Gastrocnemius medialis (tissue), 4 donors: ENCODE measurements around the gene DALRD3. TPM values are rescaled to one million over a fixed set of nuclear protein-coding genes. Genes with fewer than 3 reads are reported as not detected.

ENCODE experiments used
- ATAC-seq, 2 donors: fragments of 150-250 bp; one replicate each; pipeline ENCODE4 v1.9.1; 2016
- DNase-seq, 2 donors: peaks; one replicate each; pipeline ENCODE4 v3.0.0-alpha.2; 2019
- H3K27ac ChIP-seq, 4 donors: fragments of 200-600 bp; sonication (generic); 1 replicate in 1 of 4; 2 replicates in 3 of 4; pipeline ENCODE4 v1.5.1; 2016 to 2018; ENCODE audit warnings: mild to moderate bottlenecking in 2 of 4, moderate library complexity in 1 of 4
- H3K27me3 ChIP-seq, 3 donors: fragments of 200-600 bp; sonication (generic) in 2 of 3; 1 replicate in 1 of 3; 2 replicates in 2 of 3; pipeline versions ENCODE4 v1.5.1 to v1.6.0; 2016 to 2019; ENCODE audit warnings: mild to moderate bottlenecking in 1 of 3, moderate library complexity in 1 of 3
- H3K36me3 ChIP-seq, 2 donors: fragments of 200-600 bp; sonication (generic) in 1 of 2; one replicate each; pipeline ENCODE4 v1.5.1; 2017 to 2018
- H3K4me1 ChIP-seq, 2 donors: fragments of 200-600 bp; sonication (generic) in 1 of 2; one replicate each; pipeline ENCODE4 v1.5.1; 2016 to 2017; ENCODE audit warnings: mild to moderate bottlenecking in 2 of 2
- H3K4me3 ChIP-seq, 4 donors: fragments of 200-600 bp; sonication (generic) in 3 of 4; 1 replicate in 1 of 4; 2 replicates in 3 of 4; pipeline ENCODE4 v1.5.1; 2016 to 2019; ENCODE audit warnings: mild to moderate bottlenecking in 2 of 4
- H3K9me3 ChIP-seq, 3 donors: fragments of 200-600 bp; sonication (generic) in 2 of 3; 1 replicate in 1 of 3; 2 replicates in 2 of 3; pipeline ENCODE4 v1.5.1; 2016 to 2019
- POLR2A ChIP-seq, 2 donors: fragments of 450-650 bp; IDR thresholded peaks; one replicate each; pipeline ENCODE4 v1.6.1; 2017; ENCODE audit warnings: antibody characterized with exemption in 2 of 2, mild to moderate bottlenecking in 2 of 2, moderate library complexity in 2 of 2
- in situ Hi-C, 4 donors: fragments of 200-750 bp; cut with MboI; loops; one replicate each; pipeline versions ENCODE4 v1.15.0 to v1.8.0; 2017; ENCODE audit warnings: low sequenced_read_pairs in 4 of 4
- intact Hi-C: fragments of 100-400 bp; cut with DNase I; formaldehyde crosslinking; loops from one replicate; pipeline ENCODE4 v1.15.1; 2023; ENCODE audit warnings: low total_unique reads
- total RNA-seq, 4 donors: library from RNA; depleted of rRNA; stranded (reverse); fragments of >200 nt; gene quantifications; one replicate each; pipeline versions ENCODE4 v1.1.0 to v1.2.3, GENCODE V29; 2016
- TF ChIP-seq, protein P1 (sequence below), 5 experiments: fragments of 450-650 bp in 3 of 5; fragments of 200-600 bp in 2 of 5; sonication (generic) in 2 of 5; IDR thresholded peaks in 4 of 5; conservative IDR thresholded peaks in 1 of 5; 1 replicate in 4 of 5; 2 replicates in 1 of 5; pipeline ENCODE4 v1.5.1; 2016 to 2019; ENCODE audit warnings: antibody characterized with exemption in 5 of 5, mild to moderate bottlenecking in 3 of 5, moderate library complexity in 3 of 5

Gene DALRD3
- total RNA-seq, 4 donors from 2014 or later = 10.6 to 20.1 (median 16.3) TPM

DNA sequence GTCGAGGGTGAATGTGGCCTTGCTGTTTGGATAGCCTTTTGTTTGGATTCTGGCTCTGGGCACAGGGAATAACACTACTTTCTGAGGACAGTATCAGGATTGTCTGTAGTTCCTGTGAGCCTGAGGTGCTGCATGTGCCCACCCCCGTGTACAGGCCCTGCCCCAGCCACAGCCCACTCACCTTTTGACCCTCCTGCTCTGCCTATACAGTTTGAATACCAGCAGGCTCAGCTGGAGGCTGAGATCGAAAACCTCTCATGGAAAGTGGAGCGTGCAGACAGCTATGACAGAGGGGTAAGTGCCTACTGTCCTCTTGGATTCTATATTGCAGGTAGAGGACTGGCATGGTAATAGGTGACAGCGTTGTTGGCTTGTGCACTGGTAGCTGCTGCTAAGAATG lies 35.7 kb downstream of the DALRD3 start:
- in situ Hi-C loops = no loop called here
- Histone ChIP-seq H3K27ac (no peak overlapping the region), H3K27me3 (no peaks in the 10 kb centered on the region), H3K9me3 (no peaks in the 10 kb centered on the region), H3K4me1 (no peaks in the 10 kb centered on the region), H3K4me3 (no peak overlapping the region), H3K36me3 (peaks cover 9 to 77% of the 10 kb centered on the region in 2 donors)
- ATAC-seq = no peak
- no peak for DNase-seq
- TF ChIP-seq POLR2A (IDR thresholded peaks at IDR 0.05) = no peak
- TF ChIP-seq, protein P1, sequence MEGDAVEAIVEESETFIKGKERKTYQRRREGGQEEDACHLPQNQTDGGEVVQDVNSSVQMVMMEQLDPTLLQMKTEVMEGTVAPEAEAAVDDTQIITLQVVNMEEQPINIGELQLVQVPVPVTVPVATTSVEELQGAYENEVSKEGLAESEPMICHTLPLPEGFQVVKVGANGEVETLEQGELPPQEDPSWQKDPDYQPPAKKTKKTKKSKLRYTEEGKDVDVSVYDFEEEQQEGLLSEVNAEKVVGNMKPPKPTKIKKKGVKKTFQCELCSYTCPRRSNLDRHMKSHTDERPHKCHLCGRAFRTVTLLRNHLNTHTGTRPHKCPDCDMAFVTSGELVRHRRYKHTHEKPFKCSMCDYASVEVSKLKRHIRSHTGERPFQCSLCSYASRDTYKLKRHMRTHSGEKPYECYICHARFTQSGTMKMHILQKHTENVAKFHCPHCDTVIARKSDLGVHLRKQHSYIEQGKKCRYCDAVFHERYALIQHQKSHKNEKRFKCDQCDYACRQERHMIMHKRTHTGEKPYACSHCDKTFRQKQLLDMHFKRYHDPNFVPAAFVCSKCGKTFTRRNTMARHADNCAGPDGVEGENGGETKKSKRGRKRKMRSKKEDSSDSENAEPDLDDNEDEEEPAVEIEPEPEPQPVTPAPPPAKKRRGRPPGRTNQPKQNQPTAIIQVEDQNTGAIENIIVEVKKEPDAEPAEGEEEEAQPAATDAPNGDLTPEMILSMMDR (IDR thresholded peaks at IDR 0.05 in 4 of 5, conservative IDR thresholded peaks at IDR 0.05 in 1 of 5) = no peak
- intact Hi-C loops = no loop called here

DNA sequence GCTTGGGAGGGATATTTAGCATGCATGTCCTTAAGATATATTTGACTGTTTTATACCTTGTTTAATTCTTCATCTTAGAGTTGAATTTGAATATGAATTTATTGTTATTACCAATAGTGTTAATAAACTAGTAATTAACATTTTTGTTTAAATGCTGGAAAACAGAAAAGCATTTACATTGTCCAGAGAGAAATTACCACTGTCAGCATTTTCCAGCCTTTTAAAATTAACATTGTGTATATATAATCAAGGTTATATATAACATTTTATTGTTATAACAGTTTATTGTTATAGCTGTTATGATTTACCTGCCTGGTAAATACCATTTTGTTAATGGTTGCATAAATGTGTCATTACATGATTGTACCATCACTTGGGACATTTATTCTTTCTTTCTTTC lies 36.4 kb downstream of the DALRD3 start:
- Histone ChIP-seq H3K4me3 (no peak overlapping the region), H3K27ac (no peak overlapping the region), H3K4me1 (no peaks in the 10 kb centered on the region), H3K9me3 (no peaks in the 10 kb centered on the region), H3K27me3 (no peaks in the 10 kb centered on the region), H3K36me3 (peaks cover 11 to 84% of the 10 kb centered on the region in 2 donors)
- TF ChIP-seq POLR2A (IDR thresholded peaks at IDR 0.05) = no peak
- TF ChIP-seq, protein P1 (IDR thresholded peaks at IDR 0.05 in 4 of 5, conservative IDR thresholded peaks at IDR 0.05 in 1 of 5) = no peak
- in situ Hi-C loops (no loop called here), intact Hi-C loops (no loop called here)
- ATAC-seq (no peak), DNase-seq (no peak)

DNA sequence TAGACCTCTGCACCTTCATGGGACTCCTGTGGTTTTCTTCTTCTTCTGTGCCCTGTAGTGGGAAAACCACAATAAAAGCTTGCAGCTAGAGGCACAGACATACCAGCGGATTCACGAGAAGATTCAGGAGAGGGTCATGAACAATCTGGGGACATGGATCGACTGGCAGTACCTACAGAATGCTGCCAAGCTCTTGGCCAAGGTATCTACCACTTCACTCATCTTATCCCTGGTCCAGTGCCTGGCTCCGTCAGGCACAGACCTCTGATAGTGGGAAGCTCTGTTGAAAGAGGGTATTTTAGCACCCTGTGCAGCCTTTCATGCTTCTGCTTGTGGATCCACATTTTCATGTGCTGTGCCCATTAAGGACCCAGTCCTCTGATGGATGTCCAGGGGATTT lies 38.1 kb downstream of the DALRD3 start:
- Histone ChIP-seq H3K4me3 (no peak overlapping the region), H3K36me3 (peaks cover 11 to 98% of the 10 kb centered on the region in 2 donors), H3K4me1 (no peaks in the 10 kb centered on the region), H3K27me3 (no peaks in the 10 kb centered on the region), H3K27ac (no peak overlapping the region), H3K9me3 (no peaks in the 10 kb centered on the region)
- no peak for TF ChIP-seq POLR2A (IDR thresholded peaks at IDR 0.05)
- TF ChIP-seq, protein P1 (IDR thresholded peaks at IDR 0.05 in 4 of 5, conservative IDR thresholded peaks at IDR 0.05 in 1 of 5) = no peak
- in situ Hi-C loops (no loop called here), intact Hi-C loops (no loop called here)
- ATAC-seq = no peak
- no peak for DNase-seq

DNA sequence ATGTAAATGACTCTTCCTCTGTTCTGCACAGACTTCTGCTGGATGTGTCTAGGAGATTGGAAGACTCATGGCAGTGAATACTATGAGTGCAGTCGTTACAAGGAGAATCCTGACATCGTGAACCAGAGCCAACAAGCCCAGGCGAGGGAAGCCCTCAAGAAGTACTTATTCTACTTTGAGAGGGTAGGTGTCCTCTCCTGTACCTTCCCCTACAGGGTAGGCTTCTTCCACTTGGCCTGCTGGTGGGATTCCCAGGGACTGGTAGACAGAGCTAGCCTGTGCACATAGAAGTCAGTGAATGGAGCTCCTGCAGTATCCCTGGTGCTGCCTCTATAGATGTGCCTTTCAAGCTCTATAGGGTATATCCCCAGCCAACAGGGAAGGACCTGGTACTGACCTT lies 38.9 kb downstream of the DALRD3 start:
- no peaks in the 10 kb centered on the region for H3K4me1 ChIP-seq
- ATAC-seq (no peak), DNase-seq (no peak)
- no peaks in the 10 kb centered on the region for H3K27me3 ChIP-seq
- H3K27ac ChIP-seq = no peak overlapping the region
- no peaks in the 10 kb centered on the region for H3K9me3 ChIP-seq
- H3K4me3 ChIP-seq = no peak overlapping the region
- H3K36me3 ChIP-seq = peaks cover 11 to 98% of the 10 kb centered on the region in 2 donors
- TF ChIP-seq POLR2A (IDR thresholded peaks at IDR 0.05) = no peak
- intact Hi-C loops (no loop called here), in situ Hi-C loops (no loop called here)

DNA sequence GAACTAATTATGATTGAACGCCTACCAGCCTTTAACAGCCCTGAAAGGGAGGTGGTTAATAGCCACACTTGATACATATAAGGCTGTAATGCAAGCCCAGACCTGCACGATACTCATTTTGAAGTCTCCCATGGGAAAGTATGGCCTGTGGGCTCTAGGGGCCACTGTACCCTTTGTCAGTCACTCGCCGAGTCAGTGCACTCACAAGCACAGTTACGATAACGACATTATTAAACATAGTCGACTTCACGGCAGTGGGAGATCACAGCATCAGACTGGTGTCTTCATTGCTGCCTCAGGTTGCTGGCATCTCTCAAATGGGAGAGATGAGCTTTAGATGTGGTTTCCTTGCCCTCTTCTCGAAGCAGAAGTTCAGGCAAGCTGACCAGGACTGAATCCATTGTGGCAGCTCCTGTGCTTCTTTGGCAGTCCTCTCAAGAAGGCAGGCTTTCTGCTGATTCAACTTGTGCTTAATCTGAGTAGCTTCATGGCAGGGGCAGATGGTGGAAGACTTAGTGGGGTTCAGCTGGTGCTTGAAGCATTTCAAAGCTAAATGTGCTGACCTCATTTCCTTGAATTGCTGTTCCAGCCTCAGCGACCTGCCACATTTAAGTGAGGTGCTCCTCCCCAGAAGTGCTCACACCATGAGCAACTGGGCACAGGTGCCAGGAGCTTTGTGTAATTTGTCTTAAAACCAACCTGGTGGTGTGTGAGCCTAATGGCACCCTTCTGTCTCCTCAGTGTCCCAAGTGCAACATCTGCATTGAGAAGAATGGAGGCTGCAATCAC lies 44.1 kb downstream of the DALRD3 start:
- Histone ChIP-seq H3K4me1 (peaks cover 2% of the 10 kb centered on the region in 2 donors), H3K4me3 (no peak overlapping the region), H3K27ac (no peak overlapping the region), H3K9me3 (no peaks in the 10 kb centered on the region), H3K27me3 (no peaks in the 10 kb centered on the region), H3K36me3 (peaks cover 3 to 97% of the 10 kb centered on the region in 2 donors)
- intact Hi-C loops (no loop called here), in situ Hi-C loops (no loop called here)
- TF ChIP-seq, protein P1 (IDR thresholded peaks at IDR 0.05 in 4 of 5, conservative IDR thresholded peaks at IDR 0.05 in 1 of 5) = no peak
- TF ChIP-seq POLR2A (IDR thresholded peaks at IDR 0.05) = no peak
- ATAC-seq (no peak), DNase-seq (no peak)
